Measurements from ENCODE around the gene METTL2B. TPM values are rescaled to one million over a fixed set of nuclear protein-coding genes. Genes with fewer than 3 reads are reported as not detected.

Gene METTL2B
- total and polyA plus RNA-seq, 2 donors (not counting 1 experiment from before 2014, with no cell fraction given) = 8.9 to 22.7 TPM

DNA sequence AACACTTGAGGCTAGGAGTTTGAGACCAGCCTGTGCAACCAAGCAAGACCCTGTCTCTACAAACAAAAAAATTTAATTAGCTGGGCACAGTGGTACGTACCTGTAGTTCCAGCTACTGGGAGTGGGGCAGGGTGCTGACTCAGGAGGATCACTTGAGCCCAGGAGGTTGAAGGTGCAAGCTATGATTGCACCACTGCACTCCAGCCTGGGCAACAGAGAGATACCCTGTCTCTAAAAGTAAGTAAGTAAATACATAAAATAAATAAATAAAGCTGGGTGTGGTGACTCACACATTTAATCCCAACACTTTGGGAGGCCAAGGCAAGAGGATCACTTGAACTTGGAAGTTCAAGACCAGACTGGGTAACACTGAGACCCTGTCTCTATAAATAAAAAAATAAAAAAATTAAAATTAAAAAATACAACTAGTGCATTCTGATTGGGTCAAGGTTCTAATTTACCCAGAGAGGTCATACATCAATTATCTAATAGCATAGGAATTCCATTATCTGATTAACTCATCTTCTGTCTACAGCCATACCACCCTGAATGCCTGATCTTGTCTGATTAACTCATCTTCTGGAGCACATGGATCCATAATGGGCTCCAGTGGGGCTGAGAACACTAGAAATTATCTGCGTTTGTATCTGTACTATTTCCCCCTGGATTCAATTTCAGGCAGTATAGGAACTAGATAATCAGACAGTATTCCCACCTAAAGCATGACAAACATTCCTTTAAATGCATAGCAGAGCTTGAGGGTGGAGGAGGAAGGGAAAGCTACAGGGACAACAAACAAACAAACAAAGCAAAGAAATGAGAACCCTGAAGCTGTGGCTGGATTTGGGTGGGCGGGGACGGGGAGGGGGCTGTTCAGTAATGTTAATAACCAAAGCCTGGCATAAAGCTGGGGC, 41.9 kb upstream of the METTL2B start:
- Mint-ChIP-seq H3K9me3 (ENCODE audit: insufficient read depth) (no peaks in the 10 kb centered on the region), H3K27me3 (no peaks in the 10 kb centered on the region), H3K4me3 (no peak overlapping the region), H3K4me1 (peaks cover 23% of the 10 kb centered on the region), H3K27ac (no peak overlapping the region)
- Histone ChIP-seq H3K9me3 (ENCODE audit: control extremely low read depth in 1 of 3, control insufficient read depth in 2 of 3, insufficient read depth in 1 of 3, low read length in 2 of 3) (no peaks in the 10 kb centered on the region), H3K79me2 (ENCODE audit: control insufficient read depth, insufficient read depth, low read length) (no peaks in the 10 kb centered on the region), H3K9ac (ENCODE audit: low read length) (no peak overlapping the region), H4K20me1 (ENCODE audit: control insufficient read depth, insufficient read depth, low read length, poor library complexity, severe bottlenecking) (no peaks in the 10 kb centered on the region), H3K27me3 (replicated peaks in 1 of 4; ENCODE audit: control extremely low read depth in 1 of 4, control insufficient read depth in 3 of 4, insufficient read depth in 4 of 4, low read length in 3 of 4) (no peaks in the 10 kb centered on the region), H3K4me2 (replicated peaks; ENCODE audit: low read depth, low read length, poor library complexity, severe bottlenecking) (no peak overlapping the region), H3K36me3 (replicated peaks in 1 of 2; ENCODE audit: control extremely low read depth in 1 of 2, control insufficient read depth in 1 of 2, extremely low read depth in 1 of 2, insufficient read depth in 2 of 2, low read length in 1 of 2) (no peaks in the 10 kb centered on the region), H3K4me3 (ENCODE audit: control extremely low read depth in 1 of 5, extremely low read depth in 1 of 5, insufficient read depth in 1 of 5, low read depth in 2 of 5, low read length in 4 of 5) (no peak overlapping the region), H3K27ac (ENCODE audit: low read length in 2 of 2) (no peak overlapping the region), H2AFZ (ENCODE audit: insufficient read depth, low read depth, low read length, poor library complexity, severe bottlenecking) (no peak overlapping the region), H3K4me1 (ENCODE audit: control insufficient read depth in 2 of 2, insufficient read depth in 2 of 2, low read length in 2 of 2) (peaks cover 19 to 24% of the 10 kb centered on the region in 2 donors)
- POLR2A ChIA-PET = interaction anchor here (1.1 kb wide), 1 partner anchor 21 kb away, joined by 3 read pairs; no protein-coding TSS in a partner anchor
- DNase-seq (no peak), ATAC-seq (ENCODE audit: low read depth) (no peak)
- TF ChIP-seq EZH2 (IDR thresholded peaks at IDR 0.05; ENCODE audit: borderline replicate concordance, insufficient read depth, low read depth, low read length, poor library complexity, severe bottlenecking) = no peak
- intact Hi-C loops (cut with micrococcal nuclease) = no loop called here
- 100% methylated on average over 3 of the region's 4 CpGs for WGBS (ENCODE audit: insufficient coverage)
- CTCF ChIA-PET = interaction anchor here (1.1 to 11.8 kb wide), 7 partner anchors 8 to 47 kb away, joined by 4 to 133 read pairs (median 7); partner anchors contain the start of gene HILPDA

DNA sequence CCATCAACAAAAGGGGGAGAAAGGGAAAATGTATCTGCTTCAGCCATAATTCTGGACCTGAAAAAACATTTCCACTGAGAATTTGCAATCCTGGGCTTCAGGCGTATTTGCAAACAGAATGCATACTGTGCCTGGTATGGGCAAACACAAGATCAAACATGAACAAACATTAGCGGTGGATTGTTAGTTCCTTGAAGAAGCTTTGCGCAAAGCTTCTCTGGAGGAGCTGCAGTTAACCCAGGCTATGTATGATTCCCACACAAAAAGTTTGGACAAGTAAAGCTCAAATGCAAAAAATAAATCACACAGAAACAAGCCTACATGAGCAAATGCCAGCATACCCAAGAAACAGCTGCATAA, 41.2 kb upstream of the METTL2B start:
- intact Hi-C loops (cut with micrococcal nuclease) = no loop called here
- H3K79me2 ChIP-seq (ENCODE audit: control insufficient read depth, insufficient read depth, low read length) = no peaks in the 10 kb centered on the region
- peaks cover 23% of the 10 kb centered on the region for H3K4me1 Mint-ChIP-seq
- no peaks in the 10 kb centered on the region for H3K9me3 ChIP-seq (ENCODE audit: control extremely low read depth in 1 of 3, control insufficient read depth in 2 of 3, insufficient read depth in 1 of 3, low read length in 2 of 3)
- H3K9me3 Mint-ChIP-seq (ENCODE audit: insufficient read depth) = no peaks in the 10 kb centered on the region
- ATAC-seq (ENCODE audit: low read depth) (no peak), DNase-seq (no peak)
- no peak overlapping the region for H3K4me3 Mint-ChIP-seq
- H3K27me3 ChIP-seq (replicated peaks in 1 of 4; ENCODE audit: control extremely low read depth in 1 of 4, control insufficient read depth in 3 of 4, insufficient read depth in 4 of 4, low read length in 3 of 4) = no peaks in the 10 kb centered on the region
- no peaks in the 10 kb centered on the region for H4K20me1 ChIP-seq (ENCODE audit: control insufficient read depth, insufficient read depth, low read length, poor library complexity, severe bottlenecking)
- H3K4me1 ChIP-seq (ENCODE audit: control insufficient read depth in 2 of 2, insufficient read depth in 2 of 2, low read length in 2 of 2) = peaks cover 19 to 24% of the 10 kb centered on the region in 2 donors
- no peak overlapping the region for H3K9ac ChIP-seq (ENCODE audit: low read length)
- no peaks in the 10 kb centered on the region for H3K36me3 ChIP-seq (replicated peaks in 1 of 2; ENCODE audit: control extremely low read depth in 1 of 2, control insufficient read depth in 1 of 2, extremely low read depth in 1 of 2, insufficient read depth in 2 of 2, low read length in 1 of 2)
- no peaks in the 10 kb centered on the region for H3K27me3 Mint-ChIP-seq
- 97% methylated on average over 3 of the region's 3 CpGs for WGBS (ENCODE audit: insufficient coverage)
- no peak overlapping the region for H3K27ac Mint-ChIP-seq
- H3K4me3 ChIP-seq (ENCODE audit: control extremely low read depth in 1 of 5, extremely low read depth in 1 of 5, insufficient read depth in 1 of 5, low read depth in 2 of 5, low read length in 4 of 5) = no peak overlapping the region
- TF ChIP-seq EZH2 (IDR thresholded peaks at IDR 0.05; ENCODE audit: borderline replicate concordance, insufficient read depth, low read depth, low read length, poor library complexity, severe bottlenecking) = no peak
- TF ChIP-seq, protein P1, sequence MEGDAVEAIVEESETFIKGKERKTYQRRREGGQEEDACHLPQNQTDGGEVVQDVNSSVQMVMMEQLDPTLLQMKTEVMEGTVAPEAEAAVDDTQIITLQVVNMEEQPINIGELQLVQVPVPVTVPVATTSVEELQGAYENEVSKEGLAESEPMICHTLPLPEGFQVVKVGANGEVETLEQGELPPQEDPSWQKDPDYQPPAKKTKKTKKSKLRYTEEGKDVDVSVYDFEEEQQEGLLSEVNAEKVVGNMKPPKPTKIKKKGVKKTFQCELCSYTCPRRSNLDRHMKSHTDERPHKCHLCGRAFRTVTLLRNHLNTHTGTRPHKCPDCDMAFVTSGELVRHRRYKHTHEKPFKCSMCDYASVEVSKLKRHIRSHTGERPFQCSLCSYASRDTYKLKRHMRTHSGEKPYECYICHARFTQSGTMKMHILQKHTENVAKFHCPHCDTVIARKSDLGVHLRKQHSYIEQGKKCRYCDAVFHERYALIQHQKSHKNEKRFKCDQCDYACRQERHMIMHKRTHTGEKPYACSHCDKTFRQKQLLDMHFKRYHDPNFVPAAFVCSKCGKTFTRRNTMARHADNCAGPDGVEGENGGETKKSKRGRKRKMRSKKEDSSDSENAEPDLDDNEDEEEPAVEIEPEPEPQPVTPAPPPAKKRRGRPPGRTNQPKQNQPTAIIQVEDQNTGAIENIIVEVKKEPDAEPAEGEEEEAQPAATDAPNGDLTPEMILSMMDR (IDR thresholded peaks at IDR 0.05) = no peak
- H3K4me2 ChIP-seq (replicated peaks; ENCODE audit: low read depth, low read length, poor library complexity, severe bottlenecking) = no peak overlapping the region
- no peak overlapping the region for H2AFZ ChIP-seq (ENCODE audit: insufficient read depth, low read depth, low read length, poor library complexity, severe bottlenecking)
- ChIA-PET CTCF (interaction anchor here (1.1 to 11.8 kb wide), 7 partner anchors 8 to 48 kb away, joined by 4 to 133 read pairs (median 7); partner anchors contain the start of gene HILPDA), POLR2A (interaction anchor here (1.1 kb wide), 1 partner anchor 20 kb away, joined by 3 read pairs; no protein-coding TSS in a partner anchor)
- H3K27ac ChIP-seq (ENCODE audit: low read length in 2 of 2) = no peak overlapping the region

All from B cell (primary cell).